ENCODE results near the gene FOXP2.

Gene FOXP2

GRCh38 chr7:114531326-114531725 lies 116.7 kb downstream of the FOXP2 start:
- Histone ChIP-seq H3K9me3 (ENCODE audit: insufficient read depth, low read depth, low read length) (no peaks in the 10 kb centered on the region), H3K4me2 (ENCODE audit: low read depth, low read length, poor library complexity, severe bottlenecking) (no peak overlapping the region), H3K36me3 (ENCODE audit: insufficient read depth, low read length) (no peaks in the 10 kb centered on the region), H3K4me3 (ENCODE audit: low read length, poor library complexity, severe bottlenecking) (no peak overlapping the region), H3K9ac (ENCODE audit: low read depth, low read length, poor library complexity, severe bottlenecking) (no peak overlapping the region), H3K4me1 (ENCODE audit: insufficient read depth, low read length, poor library complexity, severe bottlenecking) (no peaks in the 10 kb centered on the region), H3K27me3 (ENCODE audit: insufficient read depth, low read length, poor library complexity, severe bottlenecking) (no peaks in the 10 kb centered on the region), H4K20me1 (ENCODE audit: insufficient read depth, low read length, poor library complexity, severe bottlenecking) (no peaks in the 10 kb centered on the region), H3F3A (ENCODE audit: low read depth) (no peaks in the 10 kb centered on the region), H2AFZ (ENCODE audit: low read length) (no peak overlapping the region), H3K9me2 (replicated peaks; ENCODE audit: low read depth, low read length) (no peaks in the 10 kb centered on the region), H3K79me2 (ENCODE audit: insufficient read depth, low read length) (no peaks in the 10 kb centered on the region)
- TF ChIP-seq, protein P1, sequence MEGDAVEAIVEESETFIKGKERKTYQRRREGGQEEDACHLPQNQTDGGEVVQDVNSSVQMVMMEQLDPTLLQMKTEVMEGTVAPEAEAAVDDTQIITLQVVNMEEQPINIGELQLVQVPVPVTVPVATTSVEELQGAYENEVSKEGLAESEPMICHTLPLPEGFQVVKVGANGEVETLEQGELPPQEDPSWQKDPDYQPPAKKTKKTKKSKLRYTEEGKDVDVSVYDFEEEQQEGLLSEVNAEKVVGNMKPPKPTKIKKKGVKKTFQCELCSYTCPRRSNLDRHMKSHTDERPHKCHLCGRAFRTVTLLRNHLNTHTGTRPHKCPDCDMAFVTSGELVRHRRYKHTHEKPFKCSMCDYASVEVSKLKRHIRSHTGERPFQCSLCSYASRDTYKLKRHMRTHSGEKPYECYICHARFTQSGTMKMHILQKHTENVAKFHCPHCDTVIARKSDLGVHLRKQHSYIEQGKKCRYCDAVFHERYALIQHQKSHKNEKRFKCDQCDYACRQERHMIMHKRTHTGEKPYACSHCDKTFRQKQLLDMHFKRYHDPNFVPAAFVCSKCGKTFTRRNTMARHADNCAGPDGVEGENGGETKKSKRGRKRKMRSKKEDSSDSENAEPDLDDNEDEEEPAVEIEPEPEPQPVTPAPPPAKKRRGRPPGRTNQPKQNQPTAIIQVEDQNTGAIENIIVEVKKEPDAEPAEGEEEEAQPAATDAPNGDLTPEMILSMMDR (conservative IDR thresholded peaks at IDR 0.05; ENCODE audit: low read length), result no peak
- no peak for TF ChIP-seq EZH2phosphoT487 (IDR thresholded peaks at IDR 0.05; ENCODE audit: borderline replicate concordance)

DNA sequence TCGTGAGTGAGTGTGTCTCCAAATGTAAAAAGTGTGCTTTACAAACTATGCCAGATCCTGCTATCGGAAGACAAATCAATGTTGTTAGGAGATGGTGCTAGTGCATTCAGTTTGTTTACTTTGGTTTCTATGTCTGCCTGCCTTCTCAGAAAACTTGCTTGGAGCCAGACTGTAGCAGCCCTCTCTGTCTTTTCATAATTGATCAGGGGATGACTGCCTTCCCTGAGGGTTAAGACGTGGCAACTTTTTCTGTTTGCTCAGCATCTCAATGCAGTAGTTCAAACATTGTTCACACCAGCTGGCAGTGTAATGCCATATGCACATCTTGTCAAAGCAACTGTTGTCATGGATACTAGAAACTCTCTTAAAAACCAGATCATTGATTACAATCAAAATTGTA lies 118.5 kb downstream of the FOXP2 start:
- Histone ChIP-seq H3K9me3 (ENCODE audit: insufficient read depth, low read depth, low read length) (no peaks in the 10 kb centered on the region), H3K4me1 (ENCODE audit: insufficient read depth, low read length, poor library complexity, severe bottlenecking) (no peaks in the 10 kb centered on the region), H3K9ac (ENCODE audit: low read depth, low read length, poor library complexity, severe bottlenecking) (no peak overlapping the region), H3K36me3 (ENCODE audit: insufficient read depth, low read length) (no peaks in the 10 kb centered on the region), H2AFZ (ENCODE audit: low read length) (no peak overlapping the region), H3K9me2 (replicated peaks; ENCODE audit: low read depth, low read length) (no peaks in the 10 kb centered on the region), H3K4me2 (ENCODE audit: low read depth, low read length, poor library complexity, severe bottlenecking) (no peak overlapping the region), H3K27me3 (ENCODE audit: insufficient read depth, low read length, poor library complexity, severe bottlenecking) (no peaks in the 10 kb centered on the region), H3F3A (ENCODE audit: low read depth) (no peaks in the 10 kb centered on the region), H3K79me2 (ENCODE audit: insufficient read depth, low read length) (no peaks in the 10 kb centered on the region), H3K4me3 (ENCODE audit: low read length, poor library complexity, severe bottlenecking) (no peak overlapping the region), H4K20me1 (ENCODE audit: insufficient read depth, low read length, poor library complexity, severe bottlenecking) (no peaks in the 10 kb centered on the region)
- no peak for TF ChIP-seq EZH2phosphoT487 (IDR thresholded peaks at IDR 0.05; ENCODE audit: borderline replicate concordance)
- TF ChIP-seq, protein P1 (conservative IDR thresholded peaks at IDR 0.05; ENCODE audit: low read length), result no peak

GRCh38 chr7:114534953-114535352 lies 120.3 kb downstream of the FOXP2 start:
- no peaks in the 10 kb centered on the region for H3F3A ChIP-seq (ENCODE audit: low read depth)
- no peak overlapping the region for H3K9ac ChIP-seq (ENCODE audit: low read depth, low read length, poor library complexity, severe bottlenecking)
- no peaks in the 10 kb centered on the region for H3K36me3 ChIP-seq (ENCODE audit: insufficient read depth, low read length)
- no peaks in the 10 kb centered on the region for H3K9me3 ChIP-seq (ENCODE audit: insufficient read depth, low read depth, low read length)
- no peaks in the 10 kb centered on the region for H3K4me1 ChIP-seq (ENCODE audit: insufficient read depth, low read length, poor library complexity, severe bottlenecking)
- H4K20me1 ChIP-seq (ENCODE audit: insufficient read depth, low read length, poor library complexity, severe bottlenecking), result no peaks in the 10 kb centered on the region
- H3K4me3 ChIP-seq (ENCODE audit: low read length, poor library complexity, severe bottlenecking), result no peak overlapping the region
- no peaks in the 10 kb centered on the region for H3K79me2 ChIP-seq (ENCODE audit: insufficient read depth, low read length)
- TF ChIP-seq, protein P1 (conservative IDR thresholded peaks at IDR 0.05; ENCODE audit: low read length), result no peak
- no peak for TF ChIP-seq EZH2phosphoT487 (IDR thresholded peaks at IDR 0.05; ENCODE audit: borderline replicate concordance)
- no peak overlapping the region for H2AFZ ChIP-seq (ENCODE audit: low read length)
- H3K4me2 ChIP-seq (ENCODE audit: low read depth, low read length, poor library complexity, severe bottlenecking), result no peak overlapping the region
- H3K9me2 ChIP-seq (replicated peaks; ENCODE audit: low read depth, low read length), result no peaks in the 10 kb centered on the region
- no peaks in the 10 kb centered on the region for H3K27me3 ChIP-seq (ENCODE audit: insufficient read depth, low read length, poor library complexity, severe bottlenecking)

All from Loucy (cell line).